GM21381 (cell line): ENCODE measurements around the gene CARMIL1.
"Not testable (repeated sequence)": the region's sequence is repeated elsewhere in the genome, so short reads cannot be mapped to it uniquely, and the experiment has no call there.

Experiments used
- ATAC-seq: cut with Tn5 transposase; IDR thresholded peaks from one replicate; pipeline ENCODE4 v1.9.1; 2021; ENCODE audit warnings: mild to moderate bottlenecking, moderate library complexity; ENCODE audit not compliant: unreplicated experiment

CARMIL1 gene

DNA sequence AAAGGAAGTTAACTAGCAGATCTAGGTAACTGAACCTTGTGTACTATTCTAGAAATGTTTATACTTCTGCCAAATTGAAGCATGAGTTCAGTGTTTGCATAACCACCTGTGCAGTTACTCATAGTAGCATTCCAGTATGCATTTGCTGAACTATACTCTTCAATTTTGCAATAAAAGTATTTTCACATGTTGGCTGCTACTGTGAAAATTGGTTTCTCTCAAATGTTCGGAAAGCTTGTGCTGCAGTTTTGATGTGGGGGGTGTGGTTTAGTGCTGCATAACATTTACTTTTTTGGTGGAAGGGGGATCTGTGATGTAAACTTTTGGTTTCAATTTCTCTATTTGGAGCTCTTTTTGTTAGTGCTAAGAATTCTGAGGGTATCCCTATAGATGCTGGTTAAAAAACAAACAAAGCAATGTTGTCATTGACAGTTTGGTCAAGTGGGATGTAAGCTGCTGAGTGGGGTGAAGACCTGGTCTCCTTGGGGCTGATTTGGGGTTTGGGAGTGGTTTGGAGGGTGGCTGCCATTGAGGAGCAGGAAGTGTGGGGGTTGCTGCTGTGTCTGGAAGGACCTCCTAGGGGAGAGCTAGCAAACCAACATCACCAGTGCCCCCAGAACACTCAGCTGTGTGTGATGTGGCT is 87.8 kb downstream of the CARMIL1 start:
- ATAC-seq = peak; percentile 46

GRCh38 chr6:25369036-25369432 is 89.9 kb downstream of the CARMIL1 start:
- ATAC-seq = no peak

- no peak for ATAC-seq
Observed at GRCh38 chr6:25369433-25370177, 90.4 kb downstream of the CARMIL1 start.

- ATAC-seq = no peak
Observed at GRCh38 chr6:25370178-25371036, 91.2 kb downstream of the CARMIL1 start.

- ATAC-seq = no peak
Observed at GRCh38 chr6:25371037-25371347, 91.8 kb downstream of the CARMIL1 start.

DNA sequence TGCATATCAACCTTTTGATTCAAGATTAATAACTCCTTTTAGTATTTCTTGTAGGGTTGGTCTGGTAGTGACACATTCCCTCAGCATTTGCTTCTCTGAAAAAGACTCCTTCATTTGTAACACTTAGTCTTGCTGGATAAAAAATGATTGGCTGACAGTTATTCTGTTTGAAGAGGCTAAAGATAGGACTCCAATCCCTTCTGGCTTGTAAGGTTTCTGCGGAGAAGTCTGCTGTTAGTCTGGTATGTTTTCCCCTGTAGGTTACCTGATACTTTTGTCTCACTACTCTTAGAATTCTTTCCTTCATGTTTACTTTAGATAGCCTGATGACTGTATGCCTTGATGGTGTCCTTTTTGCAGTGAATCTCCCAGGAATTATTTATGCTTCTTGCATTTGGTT is 96.0 kb downstream of the CARMIL1 start:
- no peak for ATAC-seq

GRCh38 chr6:25377664-25378063 is 98.5 kb downstream of the CARMIL1 start:
- ATAC-seq = no peak

GRCh38 chr6:25381077-25381476 is 101.9 kb downstream of the CARMIL1 start:
- no peak for ATAC-seq

- ATAC-seq = not testable (repeated sequence)
Observed at GRCh38 chr6:25382476-25382875, 103.3 kb downstream of the CARMIL1 start.

GRCh38 chr6:25384234-25384633 is 105.1 kb downstream of the CARMIL1 start:
- ATAC-seq = no peak

DNA sequence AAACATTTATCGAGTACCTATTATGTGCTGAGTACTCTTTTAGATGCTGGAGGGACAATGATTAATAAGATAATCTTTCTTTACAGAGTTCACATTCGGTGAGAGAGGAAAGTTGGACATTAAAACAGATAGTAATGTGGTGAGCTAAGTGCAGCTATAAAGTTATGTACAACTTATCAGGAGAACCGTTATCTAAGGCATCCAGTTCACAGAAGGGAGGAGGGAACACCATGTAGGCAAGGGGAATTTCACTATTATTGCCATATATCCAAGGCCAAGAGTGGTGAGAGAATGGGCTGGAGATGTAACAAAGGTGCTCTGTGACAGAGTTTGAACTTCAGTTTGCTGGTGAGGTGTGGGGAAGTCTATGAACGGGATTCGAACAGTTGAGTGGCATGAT is 105.8 kb downstream of the CARMIL1 start:
- no peak for ATAC-seq

GRCh38 chr6:25387483-25387882 is 108.3 kb downstream of the CARMIL1 start:
- ATAC-seq = no peak

GRCh38 chr6:25387911-25388310 is 108.7 kb downstream of the CARMIL1 start:
- ATAC-seq = no peak

DNA sequence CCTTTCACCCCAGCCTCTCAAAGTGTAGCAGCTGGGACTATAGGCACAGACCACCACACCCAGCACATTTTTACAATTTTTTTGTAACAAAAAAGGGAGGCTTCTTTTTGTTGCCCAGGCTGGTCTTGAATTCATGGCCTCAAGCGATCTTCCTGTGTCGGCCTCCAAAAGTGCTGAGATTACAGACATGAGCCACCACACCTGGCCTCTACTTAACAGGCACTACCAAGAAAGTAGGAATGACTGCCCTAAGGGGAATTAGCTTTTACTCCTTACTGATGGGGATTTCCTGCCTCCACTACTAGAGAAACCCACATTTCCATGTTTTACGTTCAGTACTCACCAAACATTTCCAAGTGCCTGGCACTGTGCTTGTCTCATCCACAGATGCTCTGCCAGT is 109.6 kb downstream of the CARMIL1 start:
- no peak for ATAC-seq

GRCh38 chr6:25389471-25389870 is 110.3 kb downstream of the CARMIL1 start:
- no peak for ATAC-seq

GRCh38 chr6:25392372-25392771 is 113.2 kb downstream of the CARMIL1 start:
- ATAC-seq = no peak

GRCh38 chr6:25395731-25396130 is 116.6 kb downstream of the CARMIL1 start:
- no peak for ATAC-seq

GRCh38 chr6:25397406-25397805 is 118.2 kb downstream of the CARMIL1 start:
- ATAC-seq = no peak

GRCh38 chr6:25399885-25400284 is 120.7 kb downstream of the CARMIL1 start:
- ATAC-seq = no peak

GRCh38 chr6:25401711-25402110 is 122.5 kb downstream of the CARMIL1 start:
- no peak for ATAC-seq

GRCh38 chr6:25402125-25402524 is 123.0 kb downstream of the CARMIL1 start:
- ATAC-seq = no peak

DNA sequence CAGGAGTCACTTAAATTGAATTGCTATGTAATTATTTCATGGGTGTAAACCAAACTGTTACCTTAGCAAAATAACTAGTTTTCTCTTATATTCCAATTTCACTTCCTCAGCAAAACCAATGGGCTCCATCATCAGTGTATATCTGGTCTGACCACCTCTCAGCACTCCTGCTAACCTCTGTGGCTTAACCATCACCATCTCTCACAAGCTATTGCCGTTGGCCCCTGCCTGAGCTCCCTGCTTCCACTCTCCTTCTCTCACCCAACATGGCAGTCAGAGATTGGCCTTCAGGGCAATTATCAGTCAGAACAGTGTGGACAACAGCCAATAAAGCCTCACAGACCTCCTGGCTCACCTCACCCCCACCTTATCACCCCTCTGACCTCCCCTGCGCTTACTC is 124.0 kb downstream of the CARMIL1 start:
- no peak for ATAC-seq
